ENCODE measurements around the gene FGFBP1.

GRCh38 chr4:15936495-15936894 lies 2.0 kb downstream of the FGFBP1 start:
- no peak for TF ChIP-seq CTCF (IDR thresholded peaks at IDR 0.05)
- TF ChIP-seq POLR2A (IDR thresholded peaks at IDR 0.05), result no peak
